HG03432 (cell line): ENCODE results near the gene AP1AR.

Experiments used
- ATAC-seq: cut with Tn5 transposase; IDR thresholded peaks from one replicate; pipeline ENCODE4 v1.9.1; 2021; ENCODE audit warnings: mild to moderate bottlenecking, moderate library complexity; ENCODE audit not compliant: unreplicated experiment

Gene AP1AR

GRCh38 chr4:112219826-112220366 is 11.7 kb upstream of the AP1AR start:
- no peak for ATAC-seq

- no peak for ATAC-seq
Observed at GRCh38 chr4:112222219-112222955, 9.2 kb upstream of the AP1AR start.

- ATAC-seq = no peak
Observed at GRCh38 chr4:112225157-112225556, 6.4 kb upstream of the AP1AR start.

- peak; percentile 91 for ATAC-seq
Observed at GRCh38 chr4:112230879-112231778, 458 bp upstream of the AP1AR start.

GRCh38 chr4:112234952-112235609 is 3.5 kb downstream of the AP1AR start:
- ATAC-seq = no peak

- no peak for ATAC-seq
Observed at GRCh38 chr4:112236040-112236439, 4.5 kb downstream of the AP1AR start.

- ATAC-seq = no peak
Observed at GRCh38 chr4:112238833-112239232, 7.2 kb downstream of the AP1AR start.

- no peak for ATAC-seq
Observed at GRCh38 chr4:112245383-112245782, 13.8 kb downstream of the AP1AR start.

- ATAC-seq = no peak
Observed at GRCh38 chr4:112247021-112247420, 15.4 kb downstream of the AP1AR start.

- no peak for ATAC-seq
Observed at GRCh38 chr4:112251019-112251643, 19.5 kb downstream of the AP1AR start.

- no peak for ATAC-seq
Observed at GRCh38 chr4:112252234-112252633, 20.6 kb downstream of the AP1AR start.

GRCh38 chr4:112253382-112254000 is 21.9 kb downstream of the AP1AR start:
- ATAC-seq = peak; percentile 87

GRCh38 chr4:112257098-112257497 is 25.5 kb downstream of the AP1AR start:
- no peak for ATAC-seq

GRCh38 chr4:112266823-112267222 is 35.2 kb downstream of the AP1AR start:
- no peak for ATAC-seq

- ATAC-seq = no peak
Observed at GRCh38 chr4:112270051-112270450, 38.5 kb downstream of the AP1AR start.

GRCh38 chr4:112270640-112271421 is 39.2 kb downstream of the AP1AR start:
- no peak for ATAC-seq

GRCh38 chr4:112272292-112272691 is 40.7 kb downstream of the AP1AR start:
- no peak for ATAC-seq

GRCh38 chr4:112274959-112275358 is 43.4 kb downstream of the AP1AR start:
- no peak for ATAC-seq

GRCh38 chr4:112276113-112276512 is 44.5 kb downstream of the AP1AR start:
- no peak for ATAC-seq

GRCh38 chr4:112277220-112277619 is 45.6 kb downstream of the AP1AR start:
- no peak for ATAC-seq
